Astrocyte of the spinal cord (primary cell): ENCODE data around the gene APH1A.

Experiments
- DNase-seq: peaks from one replicate; pipeline ENCODE4 v3.0.0; 2011; ENCODE audit warnings: low read depth, low spot score
- H3K4me3 ChIP-seq: 2 replicates; pipeline ENCODE4 v1.5.1; 2011; ENCODE audit warnings: low read depth, mild to moderate bottlenecking, low read length, moderate library complexity
- in situ Hi-C: cut with HindIII; loops from 2 replicates; pipeline ENCODE4 v1.10.0; 2017; ENCODE audit warnings: low sequenced_read_pairs
- TF ChIP-seq, protein P1 (sequence below): IDR thresholded peaks from 2 replicates; pipeline ENCODE4 v1.5.1; 2012; ENCODE audit warnings: low read depth, mild to moderate bottlenecking, low read length, inconsistent platforms

Gene APH1A

DNA sequence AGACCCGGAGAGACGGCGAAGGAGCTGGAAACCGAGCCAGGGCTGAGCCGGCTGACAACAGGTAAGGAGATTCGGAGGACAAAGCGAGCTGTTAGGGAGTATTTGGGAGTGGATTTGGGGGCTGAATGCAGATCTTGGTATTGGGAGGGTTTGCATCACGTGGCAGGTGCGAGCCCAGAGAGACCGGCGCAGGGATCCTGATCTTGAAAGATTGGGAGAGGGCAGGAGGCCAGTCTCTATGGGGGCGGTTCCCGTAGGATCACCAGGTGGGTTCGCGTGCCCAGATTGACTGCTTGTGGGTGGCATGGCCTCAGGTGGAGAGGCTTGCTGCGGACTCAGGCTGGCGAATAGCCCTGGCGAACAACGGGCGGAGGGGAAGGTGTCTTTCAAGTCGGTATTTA lies 13.7 kb upstream of the APH1A start:
- H3K4me3 ChIP-seq = peak overlapping the region; percentile 70
- TF ChIP-seq, protein P1, sequence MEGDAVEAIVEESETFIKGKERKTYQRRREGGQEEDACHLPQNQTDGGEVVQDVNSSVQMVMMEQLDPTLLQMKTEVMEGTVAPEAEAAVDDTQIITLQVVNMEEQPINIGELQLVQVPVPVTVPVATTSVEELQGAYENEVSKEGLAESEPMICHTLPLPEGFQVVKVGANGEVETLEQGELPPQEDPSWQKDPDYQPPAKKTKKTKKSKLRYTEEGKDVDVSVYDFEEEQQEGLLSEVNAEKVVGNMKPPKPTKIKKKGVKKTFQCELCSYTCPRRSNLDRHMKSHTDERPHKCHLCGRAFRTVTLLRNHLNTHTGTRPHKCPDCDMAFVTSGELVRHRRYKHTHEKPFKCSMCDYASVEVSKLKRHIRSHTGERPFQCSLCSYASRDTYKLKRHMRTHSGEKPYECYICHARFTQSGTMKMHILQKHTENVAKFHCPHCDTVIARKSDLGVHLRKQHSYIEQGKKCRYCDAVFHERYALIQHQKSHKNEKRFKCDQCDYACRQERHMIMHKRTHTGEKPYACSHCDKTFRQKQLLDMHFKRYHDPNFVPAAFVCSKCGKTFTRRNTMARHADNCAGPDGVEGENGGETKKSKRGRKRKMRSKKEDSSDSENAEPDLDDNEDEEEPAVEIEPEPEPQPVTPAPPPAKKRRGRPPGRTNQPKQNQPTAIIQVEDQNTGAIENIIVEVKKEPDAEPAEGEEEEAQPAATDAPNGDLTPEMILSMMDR = no peak
- no peak for DNase-seq
- in situ Hi-C loops = no loop called here

DNA sequence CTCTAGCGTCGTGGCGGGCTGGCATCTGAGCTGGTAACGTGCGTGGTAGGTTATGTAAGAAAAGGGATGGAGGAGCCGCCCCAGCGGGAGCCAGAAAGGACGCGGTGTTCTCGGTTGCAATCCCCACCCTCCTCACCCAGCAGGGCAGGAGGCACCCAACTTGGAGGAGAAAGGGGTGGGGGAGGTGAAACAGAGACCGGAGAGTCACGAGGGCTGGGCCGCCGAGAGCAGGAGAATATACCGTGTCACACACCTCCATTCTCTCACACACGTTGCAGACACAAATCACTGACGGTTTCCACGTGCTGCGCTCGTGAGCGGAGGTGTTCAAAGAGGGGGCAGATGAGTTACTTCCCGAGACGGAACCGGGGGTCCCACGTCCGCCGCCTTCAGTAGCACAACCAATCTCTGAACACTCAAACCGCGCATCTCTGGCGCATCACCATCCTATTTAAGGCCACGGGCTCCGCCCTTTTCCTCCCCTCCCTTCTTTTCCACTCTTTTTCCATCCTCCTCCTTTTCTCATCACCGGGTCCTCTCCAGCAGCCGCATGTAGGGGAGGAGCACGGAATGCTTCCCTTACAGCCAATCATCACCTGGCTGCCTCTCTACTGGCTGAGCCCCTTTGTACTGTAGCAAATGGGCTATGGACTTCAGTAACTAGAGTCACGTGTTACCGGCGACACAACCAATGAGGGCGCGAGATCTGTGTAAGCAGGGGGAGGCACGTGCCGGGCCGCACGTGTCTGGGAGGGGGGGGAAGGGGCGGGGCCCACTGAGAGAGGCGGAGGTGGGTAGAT lies 13.1 kb upstream of the APH1A start, which contains the start of gene CIART:
Gene CIART (plus strand): TSS at position 797 of the 800 bp plus-strand sequence. CDS start 714 bp downstream, outside the sequence.
- TF ChIP-seq, protein P1 = no peak
- peak; percentile 99 for DNase-seq
- peak within 1 kb of the TSS; percentile 70 for H3K4me3 ChIP-seq
- in situ Hi-C loops = no loop called here

DNA sequence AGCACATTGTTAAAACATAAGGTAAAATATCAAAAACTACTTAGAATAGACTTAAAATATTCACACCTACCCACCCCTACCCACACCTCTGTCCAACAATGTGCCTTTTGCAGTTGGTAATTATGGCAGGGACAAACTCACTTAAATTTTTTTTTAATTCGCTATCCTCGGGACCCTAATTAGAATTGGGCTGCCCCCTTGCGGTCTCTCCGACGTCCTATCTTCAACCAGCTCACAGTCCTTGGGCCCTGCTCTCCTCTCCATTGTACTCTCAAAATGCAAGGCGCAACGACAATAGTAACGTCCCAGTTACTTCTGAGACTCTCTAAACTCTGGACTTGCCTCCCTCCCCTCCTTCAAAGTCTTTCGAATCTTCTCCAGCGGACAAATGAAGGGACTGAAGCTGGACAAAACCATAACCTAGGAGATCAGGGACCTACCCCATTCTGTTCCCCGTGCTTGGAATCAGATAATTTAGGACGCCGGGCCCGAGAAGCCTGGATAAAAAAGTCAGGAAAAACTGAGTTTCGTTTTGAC lies 12.5 kb upstream of the APH1A start:
- DNase-seq = peak; percentile 73
- in situ Hi-C loops = no loop called here
- TF ChIP-seq, protein P1 = peak; percentile 73
- peak overlapping the region; percentile 70 for H3K4me3 ChIP-seq

DNA sequence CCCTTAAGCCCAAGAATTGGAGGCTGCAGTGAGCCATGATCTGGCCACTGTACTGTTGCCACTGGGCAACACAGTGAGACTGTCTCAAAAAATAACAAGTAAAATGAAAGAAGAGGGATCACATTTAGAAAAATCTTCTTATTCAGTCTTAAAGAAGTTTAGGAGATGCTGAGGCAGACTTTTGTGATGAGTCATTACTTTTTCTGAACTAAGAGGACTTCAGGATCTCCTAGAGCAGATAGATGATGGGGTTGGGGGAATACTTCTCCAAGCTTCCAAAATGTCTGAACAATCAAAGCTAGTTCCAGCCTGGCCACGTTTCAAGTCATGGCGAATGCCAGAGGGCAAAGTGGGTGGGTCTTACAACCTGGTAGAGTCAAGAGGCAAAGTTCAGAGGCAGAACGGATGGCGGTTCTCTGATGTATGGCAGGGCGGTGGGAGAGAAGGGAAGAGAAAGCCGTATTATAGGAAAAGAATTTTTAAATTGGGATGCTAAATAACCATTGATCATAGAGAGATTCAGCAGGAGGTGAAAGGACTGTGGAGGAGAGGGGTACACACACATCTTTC lies 11.4 kb upstream of the APH1A start:
- no peak for DNase-seq
- H3K4me3 ChIP-seq = no peak overlapping the region
- in situ Hi-C loops = no loop called here
- TF ChIP-seq, protein P1 = no peak

DNA sequence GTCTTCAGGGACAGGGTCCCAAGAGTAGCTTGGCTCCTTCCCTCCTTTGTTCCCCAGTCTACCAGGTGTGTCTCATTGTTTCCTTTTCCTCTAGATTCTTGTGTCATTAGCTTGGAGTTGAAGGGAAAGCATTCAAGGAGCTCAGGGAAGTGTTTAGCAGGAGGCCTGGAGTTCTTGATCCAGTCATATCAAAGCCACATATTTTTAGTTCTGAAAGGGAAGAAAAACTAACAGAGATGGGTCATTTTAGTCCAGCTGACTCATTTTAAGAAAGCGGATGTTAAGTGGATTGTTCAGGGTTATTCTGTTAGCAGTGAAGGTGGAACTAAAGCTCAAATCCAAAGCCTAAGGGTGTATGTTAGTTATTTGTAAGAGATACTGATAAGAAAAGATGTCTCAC lies 4.5 kb upstream of the APH1A start:
- in situ Hi-C loops = no loop called here
- DNase-seq = peak; percentile 15
- H3K4me3 ChIP-seq = peak overlapping the region; percentile 52

DNA sequence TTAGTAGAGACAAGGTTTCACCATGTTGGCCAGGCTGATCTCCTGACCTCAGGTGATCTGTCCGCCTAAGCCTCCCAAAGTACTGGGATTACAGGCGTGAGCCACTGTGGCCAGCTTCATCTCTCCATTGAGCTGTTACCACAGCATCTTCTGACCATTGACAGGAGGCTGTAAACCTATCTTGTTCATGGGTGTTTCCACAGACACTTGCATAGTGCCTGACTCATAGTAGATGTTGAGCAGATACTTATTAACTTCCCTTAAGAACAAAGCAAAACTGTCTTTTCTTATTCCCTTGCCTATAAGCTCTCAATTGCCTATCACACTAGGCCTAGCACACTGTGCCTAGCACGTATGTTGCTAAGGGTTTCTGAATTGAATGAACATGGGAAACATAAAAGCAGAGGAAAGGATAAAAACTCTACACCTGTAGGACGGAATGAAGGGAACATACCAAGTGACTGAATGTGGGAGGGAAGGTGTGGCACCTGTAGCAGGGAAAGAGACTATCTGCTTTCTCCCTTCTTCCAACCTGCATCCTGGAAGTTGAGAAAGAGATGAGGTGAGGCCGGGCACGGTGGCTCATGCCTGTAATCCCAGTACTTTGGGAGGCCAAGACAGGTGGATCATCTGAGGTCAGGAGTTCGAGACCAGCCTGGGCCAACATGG lies 2.6 kb upstream of the APH1A start:
- H3K4me3 ChIP-seq = no peak overlapping the region
- in situ Hi-C loops = no loop called here
- DNase-seq = no peak
- TF ChIP-seq, protein P1 = no peak

More for the DNA sequence above, 4.5 kb upstream of the APH1A start:
- TF ChIP-seq, protein P1 = no peak
